PC-9 (cell line): Measurements from ENCODE around the gene EFHD1. TPM values are rescaled to one million over a fixed set of nuclear protein-coding genes. Genes with fewer than 3 reads are reported as not detected.

Experiments used
- BruUV-seq: library from RNA; stranded (reverse); fragments of 400-500 nt; replicated peaks from 2 replicates; lab custom pipeline; 2021; lab: Mats Ljungman, UMichigan
- CTCF ChIA-PET: fragments of 300-600 bp; sonication (Branson Sonifier 250); formaldehyde crosslinking; loops from one replicate; lab custom pipeline; 2022; ENCODE audit warnings: antibody characterized with exemption; lab: Charles Lee
- POLR2A ChIA-PET: fragments of 300-600 bp; sonication (Branson Sonifier 250); formaldehyde crosslinking; loops from one replicate; lab custom pipeline; 2022; ENCODE audit warnings: antibody characterized with exemption; ENCODE audit not compliant: unreplicated experiment; lab: Charles Lee
- DNase-seq, 2 experiments: peaks; one replicate each; pipeline versions ENCODE4 v3.0.0 to v3.0.0-alpha.2; 2015 to 2022; ENCODE audit warnings: mixed read lengths in 1 of 2
- H2AFZ ChIP-seq: fragments of 200-600 bp; sonication (generic); 2 replicates; pipeline ENCODE4 v1.8.1; 2017; ENCODE audit warnings: antibody characterized with exemption
- H3F3A ChIP-seq: fragments of 200-600 bp; sonication (generic); 2 replicates; pipeline ENCODE4 v1.8.1; 2017; ENCODE audit warnings: antibody characterized with exemption, mild to moderate bottlenecking, low read depth; ENCODE audit not compliant: insufficient read depth
- H3K27ac ChIP-seq: fragments of 200-600 bp; sonication (generic); 2 replicates; pipeline ENCODE4 v1.6.1; 2016; ENCODE audit warnings: mixed run types
- H3K27me3 ChIP-seq: fragments of 200-600 bp; sonication (generic); 2 replicates; pipeline ENCODE4 v1.6.1; 2016; ENCODE audit warnings: low read depth, mixed run types; ENCODE audit not compliant: insufficient read depth
- H3K36me3 ChIP-seq: fragments of 200-600 bp; sonication (generic); 2 replicates; pipeline ENCODE4 v1.6.1; 2016; ENCODE audit warnings: low read depth, mixed run types
- H3K4me1 ChIP-seq: fragments of 200-600 bp; sonication (generic); replicated peaks from 2 replicates; pipeline ENCODE4 v1.6.1; 2016; ENCODE audit warnings: mixed run types; ENCODE audit not compliant: insufficient read depth
- H3K4me2 ChIP-seq: fragments of 200-600 bp; sonication (generic); 2 replicates; pipeline ENCODE4 v1.6.1; 2017; ENCODE audit warnings: mixed run types
- H3K4me3 ChIP-seq: fragments of 200-600 bp; sonication (generic); 2 replicates; pipeline ENCODE4 v1.6.1; 2016; ENCODE audit warnings: mixed run types
- H3K79me2 ChIP-seq: fragments of 200-600 bp; sonication (generic); 2 replicates; pipeline ENCODE4 v1.6.1; 2017; ENCODE audit warnings: low read depth, mixed run types
- H3K9me2 ChIP-seq: fragments of 200-600 bp; sonication (generic); 2 replicates; pipeline ENCODE4 v1.8.1; 2017; ENCODE audit warnings: mild to moderate bottlenecking; ENCODE audit not compliant: insufficient read depth
- H3K9me3 ChIP-seq: fragments of 200-600 bp; sonication (generic); 2 replicates; pipeline ENCODE4 v1.8.1; 2016; ENCODE audit warnings: low read depth; ENCODE audit not compliant: insufficient read depth
- H4K20me1 ChIP-seq: fragments of 200-600 bp; sonication (generic); 2 replicates; pipeline ENCODE4 v1.8.1; 2017; ENCODE audit not compliant: insufficient read depth
- CTCF ChIP-seq: fragments of 200-600 bp; sonication (generic); conservative IDR thresholded peaks from 2 replicates; pipeline ENCODE4 v1.6.1; 2017; ENCODE audit warnings: mixed run types, antibody characterized with exemption, mild to moderate bottlenecking, moderate library complexity
- EZH2 ChIP-seq: fragments of 200-600 bp; sonication (generic); IDR thresholded peaks from 2 replicates; pipeline ENCODE4 v1.8.0; 2017; ENCODE audit warnings: antibody characterized with exemption, low read depth
- intact Hi-C: fragments of 100-400 bp; cut with micrococcal nuclease; formaldehyde crosslinking; loops from one replicate; pipeline ENCODE4 v1.10.0; 2022; ENCODE audit not compliant: unreplicated experiment
- total RNA-seq: library from RNA; stranded (reverse); gene quantifications from 2 replicates; pipeline ENCODE4 v1.2.3, GENCODE V29; 2021

EFHD1 gene
- total RNA-seq, 1 experiment from 2014 or later, result 10.6 TPM

DNA sequence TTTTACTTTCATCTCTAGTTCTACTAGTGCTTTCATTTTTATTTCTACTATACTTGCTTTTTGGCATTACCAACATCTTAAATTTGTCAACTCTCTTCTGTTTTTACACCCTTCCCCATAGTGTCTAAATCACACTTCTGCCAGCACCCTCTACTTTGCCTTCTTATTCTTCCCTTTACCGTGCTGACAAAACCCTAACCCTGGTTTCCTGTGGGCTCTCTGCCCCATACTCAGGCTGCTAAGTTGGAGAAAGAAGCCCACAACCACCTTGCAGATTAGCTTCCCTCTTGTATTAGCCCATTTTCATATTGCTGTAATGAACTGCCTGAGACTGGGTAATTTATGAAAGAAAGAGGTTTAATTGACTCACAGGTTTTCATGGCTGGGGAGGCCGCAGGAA, 88.5 kb downstream of the EFHD1 start:
- Histone ChIP-seq H3K9me3 (no peaks in the 10 kb centered on the region), H3K36me3 (peaks cover 45% of the 10 kb centered on the region), H3K4me3 (no peak overlapping the region), H3F3A (peaks cover 9% of the 10 kb centered on the region; the same call in 1 of the 2 replicates), H3K27ac (no peak overlapping the region), H3K79me2 (peaks cover 85% of the 10 kb centered on the region), H2AFZ (no peak overlapping the region), H3K4me1 (no peaks in the 10 kb centered on the region), H3K27me3 (no peaks in the 10 kb centered on the region), H3K4me2 (no peak overlapping the region), H3K9me2 (no peaks in the 10 kb centered on the region), H4K20me1 (peaks cover 58% of the 10 kb centered on the region)
- CTCF ChIA-PET, result interaction anchor here (0.6 kb wide), 1 partner anchor 336 kb away, joined by 9 read pairs; no protein-coding TSS in a partner anchor
- DNase-seq, result no peak
- TF ChIP-seq CTCF (no peak), EZH2 (no peak)
- intact Hi-C loops, result no loop called here
- BruUV-seq, result no TSS peak
- POLR2A ChIA-PET, result interaction anchor here (0.6 kb wide), 1 partner anchor 112 kb away, joined by 3 read pairs; no protein-coding TSS in a partner anchor

GRCh38 chr2:232723027-232723426, 89.6 kb downstream of the EFHD1 start:
- intact Hi-C loops, result no loop called here
- H3K36me3 ChIP-seq, result peaks cover 46% of the 10 kb centered on the region
- H3K79me2 ChIP-seq, result peaks cover 85% of the 10 kb centered on the region
- H3K9me2 ChIP-seq, result no peaks in the 10 kb centered on the region
- DNase-seq, result no peak
- no peak for TF ChIP-seq EZH2
- no peak for TF ChIP-seq CTCF
- CTCF ChIA-PET, result no interaction called here
- POLR2A ChIA-PET, result no interaction called here
- no peaks in the 10 kb centered on the region for H3K27me3 ChIP-seq
- H3K4me2 ChIP-seq, result no peak overlapping the region
- H2AFZ ChIP-seq, result no peak overlapping the region
- no peak overlapping the region for H3K27ac ChIP-seq
- H3F3A ChIP-seq, result peaks cover 9% of the 10 kb centered on the region; the same call in 1 of the 2 replicates
- H4K20me1 ChIP-seq, result peaks cover 64% of the 10 kb centered on the region
- no peaks in the 10 kb centered on the region for H3K9me3 ChIP-seq
- BruUV-seq, result no TSS peak
- H3K4me1 ChIP-seq, result no peaks in the 10 kb centered on the region
- no peak overlapping the region for H3K4me3 ChIP-seq

- Histone ChIP-seq H4K20me1 (peaks cover 56% of the 10 kb centered on the region), H3K79me2 (peaks cover 60% of the 10 kb centered on the region), H3K36me3 (peaks cover 41% of the 10 kb centered on the region), H3F3A (peaks cover 10% of the 10 kb centered on the region), H3K4me3 (no peak overlapping the region), H2AFZ (no peak overlapping the region), H3K27ac (no peak overlapping the region), H3K9me3 (no peaks in the 10 kb centered on the region), H3K4me2 (no peak overlapping the region), H3K27me3 (no peaks in the 10 kb centered on the region), H3K9me2 (no peaks in the 10 kb centered on the region), H3K4me1 (no peaks in the 10 kb centered on the region)
- DNase-seq, result no peak
- no TSS peak for BruUV-seq
- POLR2A ChIA-PET, result no interaction called here
- intact Hi-C loops, result no loop called here
- TF ChIP-seq CTCF (no peak), EZH2 (no peak)
- CTCF ChIA-PET, result no interaction called here
These were observed 95.4 kb downstream of the EFHD1 start for GRCh38 chr2:232728785-232729184.
